Astrocyte of the cerebellum (primary cell): ENCODE results near the gene INHBB.

Experiments
- DNase-seq: peaks from one replicate; pipeline ENCODE4 v3.0.0-alpha.2; 2011; ENCODE audit warnings: low read depth
- H3K4me3 ChIP-seq: 2 replicates; pipeline ENCODE4 v1.5.1; 2011; ENCODE audit warnings: mild to moderate bottlenecking, low read depth, low read length, moderate library complexity
- CTCF ChIP-seq: IDR thresholded peaks from 2 replicates; pipeline ENCODE4 v1.5.1; 2012; ENCODE audit warnings: low read length, low read depth, moderate library complexity, mild to moderate bottlenecking; ENCODE audit errors: missing control alignments
- in situ Hi-C: cut with HindIII; loops from 2 replicates; pipeline ENCODE4 v1.10.0; 2017; ENCODE audit warnings: low sequenced_read_pairs

INHBB gene

GRCh38 chr2:120346026-120346666 is at the start of gene INHBB:
TSS of gene INHBB (plus strand) at chr2:120346136. CDS start at chr2:120346189, 53 bp downstream.
- in situ Hi-C loops: no loop called here
- peak within 1 kb of the TSS; percentile 18 for H3K4me3 ChIP-seq
- TF ChIP-seq CTCF: no peak
- DNase-seq: no peak

- in situ Hi-C loops: no loop called here
- TF ChIP-seq CTCF: no peak
Measured at GRCh38 chr2:120298173-120298835, 47.6 kb upstream of the INHBB start.

GRCh38 chr2:120299004-120299403 is 46.9 kb upstream of the INHBB start:
- in situ Hi-C loops: no loop called here
- no peak overlapping the region for H3K4me3 ChIP-seq
- TF ChIP-seq CTCF: no peak
- DNase-seq: no peak

More at GRCh38 chr2:120298173-120298835, 47.6 kb upstream of the INHBB start:
- H3K4me3 ChIP-seq: no peak overlapping the region
- no peak for DNase-seq

GRCh38 chr2:120299561-120299960 is 46.4 kb upstream of the INHBB start:
- in situ Hi-C loops: no loop called here
- no peak for DNase-seq
- TF ChIP-seq CTCF: no peak
- H3K4me3 ChIP-seq: no peak overlapping the region

- no peak for TF ChIP-seq CTCF
- no peak for DNase-seq
- no peak overlapping the region for H3K4me3 ChIP-seq
- in situ Hi-C loops: no loop called here
Measured at GRCh38 chr2:120300385-120300784, 45.6 kb upstream of the INHBB start.

GRCh38 chr2:120301284-120301683 is 44.7 kb upstream of the INHBB start:
- no peak overlapping the region for H3K4me3 ChIP-seq
- no peak for TF ChIP-seq CTCF
- no peak for DNase-seq
- in situ Hi-C loops: no loop called here
